Measurements from ENCODE around the gene CD36.

The CD36 gene

GRCh38 chr7:80699721-80700256 lies 61.3 kb downstream of the CD36 start:
- no peak overlapping the region for H2AFZ ChIP-seq (ENCODE audit: low read length)

GRCh38 chr7:80703272-80703671 lies 64.8 kb downstream of the CD36 start:
- Histone ChIP-seq H3K27ac (ENCODE audit: low read depth, low read length, poor library complexity, severe bottlenecking) (no peak overlapping the region), H3K4me2 (ENCODE audit: low read length) (no peak overlapping the region), H3K9me2 (ENCODE audit: low read depth, low read length) (no peaks in the 10 kb centered on the region), H2AFZ (ENCODE audit: low read length) (no peak overlapping the region), H3K4me3 (ENCODE audit: low read depth, low read length, poor library complexity, severe bottlenecking) (no peak overlapping the region), H3K79me2 (ENCODE audit: insufficient read depth, low read length) (no peaks in the 10 kb centered on the region), H3F3A (ENCODE audit: insufficient read depth, low read length) (no peaks in the 10 kb centered on the region), H3K9me3 (ENCODE audit: low read length) (no peaks in the 10 kb centered on the region), H3K27me3 (ENCODE audit: insufficient read depth, low read length) (no peaks in the 10 kb centered on the region), H3K9ac (ENCODE audit: low read length) (no peak overlapping the region), H4K20me1 (ENCODE audit: insufficient read depth, low read length) (no peaks in the 10 kb centered on the region), H3K36me3 (ENCODE audit: insufficient read depth, low read length) (no peaks in the 10 kb centered on the region), H3K4me1 (ENCODE audit: insufficient read depth, low read length, severe bottlenecking) (no peaks in the 10 kb centered on the region)
- TF ChIP-seq EZH2 (IDR thresholded peaks at IDR 0.05; ENCODE audit: borderline replicate concordance, low read length) (no peak), CTCF (IDR thresholded peaks at IDR 0.05; ENCODE audit: low read length) (no peak)

More at GRCh38 chr7:80699721-80700256, 61.3 kb downstream of the CD36 start:
- Histone ChIP-seq H3K4me3 (ENCODE audit: low read depth, low read length, poor library complexity, severe bottlenecking) (no peak overlapping the region), H3F3A (ENCODE audit: insufficient read depth, low read length) (no peaks in the 10 kb centered on the region), H3K79me2 (ENCODE audit: insufficient read depth, low read length) (no peaks in the 10 kb centered on the region), H3K36me3 (ENCODE audit: insufficient read depth, low read length) (no peaks in the 10 kb centered on the region), H3K4me1 (ENCODE audit: insufficient read depth, low read length, severe bottlenecking) (no peaks in the 10 kb centered on the region), H3K4me2 (ENCODE audit: low read length) (no peak overlapping the region), H3K27me3 (ENCODE audit: insufficient read depth, low read length) (no peaks in the 10 kb centered on the region), H3K27ac (ENCODE audit: low read depth, low read length, poor library complexity, severe bottlenecking) (no peak overlapping the region), H3K9me2 (ENCODE audit: low read depth, low read length) (no peaks in the 10 kb centered on the region), H3K9ac (ENCODE audit: low read length) (no peak overlapping the region), H3K9me3 (ENCODE audit: low read length) (no peaks in the 10 kb centered on the region), H4K20me1 (ENCODE audit: insufficient read depth, low read length) (no peaks in the 10 kb centered on the region)
- TF ChIP-seq EZH2 (IDR thresholded peaks at IDR 0.05; ENCODE audit: borderline replicate concordance, low read length) (no peak), CTCF (IDR thresholded peaks at IDR 0.05; ENCODE audit: low read length) (no peak)

- Histone ChIP-seq H3K79me2 (ENCODE audit: insufficient read depth, low read length) (no peaks in the 10 kb centered on the region), H2AFZ (ENCODE audit: low read length) (no peak overlapping the region), H3K9me2 (ENCODE audit: low read depth, low read length) (no peaks in the 10 kb centered on the region), H3K27me3 (ENCODE audit: insufficient read depth, low read length) (no peaks in the 10 kb centered on the region), H3K36me3 (ENCODE audit: insufficient read depth, low read length) (no peaks in the 10 kb centered on the region), H3K9me3 (ENCODE audit: low read length) (no peaks in the 10 kb centered on the region), H3F3A (ENCODE audit: insufficient read depth, low read length) (no peaks in the 10 kb centered on the region), H3K27ac (ENCODE audit: low read depth, low read length, poor library complexity, severe bottlenecking) (no peak overlapping the region), H3K4me3 (ENCODE audit: low read depth, low read length, poor library complexity, severe bottlenecking) (no peak overlapping the region), H3K4me2 (ENCODE audit: low read length) (no peak overlapping the region), H4K20me1 (ENCODE audit: insufficient read depth, low read length) (no peaks in the 10 kb centered on the region), H3K9ac (ENCODE audit: low read length) (no peak overlapping the region), H3K4me1 (ENCODE audit: insufficient read depth, low read length, severe bottlenecking) (no peaks in the 10 kb centered on the region)
- TF ChIP-seq CTCF (IDR thresholded peaks at IDR 0.05; ENCODE audit: low read length) (no peak), EZH2 (IDR thresholded peaks at IDR 0.05; ENCODE audit: borderline replicate concordance, low read length) (no peak)
Measured at GRCh38 chr7:80705130-80705781, 66.8 kb downstream of the CD36 start.
